ENCODE results near the gene RNU7-1.

Gene RNU7-1

GRCh38 chr12:6970096-6970527 lies 26.5 kb downstream of the RNU7-1 start:
- TF ChIP-seq CTCF (conservative IDR thresholded peaks at IDR 0.05; ENCODE audit: low read depth, low read length): no peak
- Histone ChIP-seq H3K4me2 (peak overlapping the region; percentile 69; the same call in 1 of the 2 replicates), H2AFZ (ENCODE audit: low read depth) (no peak overlapping the region), H3K9ac (peak overlapping the region; percentile 96), H3K27ac (peak overlapping the region; percentile 88), H3K36me3 (ENCODE audit: insufficient read depth) (peaks cover 9% of the 10 kb centered on the region; the same call in 1 of the 2 replicates), H3K4me1 (ENCODE audit: low read depth, poor library complexity, severe bottlenecking) (peaks cover 49% of the 10 kb centered on the region), H3K4me3 (IDR thresholded peaks at IDR 0.05; ENCODE audit: insufficient read depth, low read depth, low read length) (no peak overlapping the region), H3K79me2 (ENCODE audit: insufficient read depth, low read depth) (peaks cover 50% of the 10 kb centered on the region), H4K20me1 (ENCODE audit: insufficient read depth) (no peaks in the 10 kb centered on the region), H3K27me3 (ENCODE audit: insufficient read depth, low read depth) (no peaks in the 10 kb centered on the region)

GRCh38 chr12:6974180-6974579 lies 30.6 kb downstream of the RNU7-1 start:
- no peak overlapping the region for H3K4me3 ChIP-seq (IDR thresholded peaks at IDR 0.05; ENCODE audit: insufficient read depth, low read depth, low read length)
- H2AFZ ChIP-seq (ENCODE audit: low read depth): no peak overlapping the region
- peaks cover 41% of the 10 kb centered on the region for H3K79me2 ChIP-seq (ENCODE audit: insufficient read depth, low read depth)
- no peaks in the 10 kb centered on the region for H4K20me1 ChIP-seq (ENCODE audit: insufficient read depth)
- no peak overlapping the region for H3K27ac ChIP-seq
- no peak overlapping the region for H3K9ac ChIP-seq
- no peak overlapping the region for H3K4me2 ChIP-seq
- H3K4me1 ChIP-seq (ENCODE audit: low read depth, poor library complexity, severe bottlenecking): peaks cover 51% of the 10 kb centered on the region
- H3K27me3 ChIP-seq (ENCODE audit: insufficient read depth, low read depth): no peaks in the 10 kb centered on the region
- no peak for TF ChIP-seq CTCF (conservative IDR thresholded peaks at IDR 0.05; ENCODE audit: low read depth, low read length)
- peaks cover 3% of the 10 kb centered on the region; the same call in 1 of the 2 replicates for H3K36me3 ChIP-seq (ENCODE audit: insufficient read depth)

GRCh38 chr12:6975297-6976032 lies 31.8 kb downstream of the RNU7-1 start:
- H3K4me3 ChIP-seq (IDR thresholded peaks at IDR 0.05; ENCODE audit: insufficient read depth, low read depth, low read length): no peak overlapping the region
- H3K79me2 ChIP-seq (ENCODE audit: insufficient read depth, low read depth): peaks cover 29% of the 10 kb centered on the region
- no peak overlapping the region for H2AFZ ChIP-seq (ENCODE audit: low read depth)
- peaks cover 51% of the 10 kb centered on the region for H3K4me1 ChIP-seq (ENCODE audit: low read depth, poor library complexity, severe bottlenecking)
- H4K20me1 ChIP-seq (ENCODE audit: insufficient read depth): no peaks in the 10 kb centered on the region
- no peaks in the 10 kb centered on the region for H3K27me3 ChIP-seq (ENCODE audit: insufficient read depth, low read depth)
- TF ChIP-seq CTCF (conservative IDR thresholded peaks at IDR 0.05; ENCODE audit: low read depth, low read length): no peak
- no peak overlapping the region; the same call in 1 of the 2 replicates for H3K27ac ChIP-seq
- H3K4me2 ChIP-seq: no peak overlapping the region
- no peak overlapping the region for H3K9ac ChIP-seq
- peaks cover 3% of the 10 kb centered on the region; the same call in 1 of the 2 replicates for H3K36me3 ChIP-seq (ENCODE audit: insufficient read depth)

- no peak overlapping the region for H3K4me2 ChIP-seq
- H3K27me3 ChIP-seq (ENCODE audit: insufficient read depth, low read depth): no peaks in the 10 kb centered on the region
- H3K9ac ChIP-seq: no peak overlapping the region
- peaks cover 40% of the 10 kb centered on the region for H3K4me1 ChIP-seq (ENCODE audit: low read depth, poor library complexity, severe bottlenecking)
- peaks cover 3% of the 10 kb centered on the region; the same call in 1 of the 2 replicates for H3K36me3 ChIP-seq (ENCODE audit: insufficient read depth)
- no peak overlapping the region for H3K27ac ChIP-seq
- H2AFZ ChIP-seq (ENCODE audit: low read depth): no peak overlapping the region
- H3K79me2 ChIP-seq (ENCODE audit: insufficient read depth, low read depth): peaks cover 7% of the 10 kb centered on the region
- no peaks in the 10 kb centered on the region for H4K20me1 ChIP-seq (ENCODE audit: insufficient read depth)
- H3K4me3 ChIP-seq (IDR thresholded peaks at IDR 0.05; ENCODE audit: insufficient read depth, low read depth, low read length): no peak overlapping the region
- TF ChIP-seq CTCF (conservative IDR thresholded peaks at IDR 0.05; ENCODE audit: low read depth, low read length): no peak
Measured at GRCh38 chr12:6977653-6978052, 34.0 kb downstream of the RNU7-1 start.

Data from KMS-11 (cell line).